WERI-Rb-1 (cell line): Measurements from ENCODE around the gene FAM217B.
A peak's percentile ranks its signal among the peaks of the same experiment; 100 is the strongest.

ENCODE experiments used
- DNase-seq: peaks from one replicate; pipeline ENCODE4 v3.0.0-alpha.2; 2020
- H3K27ac ChIP-seq: fragments of 250-450 bp; sonication (Bioruptor Pico); 2 replicates; pipeline ENCODE4 v1.5.1; 2020; ENCODE audit warnings: mild to moderate bottlenecking, moderate library complexity
- H3K27me3 ChIP-seq: fragments of 250-450 bp; sonication (Bioruptor Pico); 2 replicates; pipeline ENCODE4 v1.5.1; 2021; ENCODE audit warnings: mild to moderate bottlenecking, low read depth, moderate library complexity; ENCODE audit not compliant: insufficient read depth, severe bottlenecking
- H3K36me3 ChIP-seq: fragments of 250-450 bp; sonication (Bioruptor Pico); 2 replicates; pipeline ENCODE4 v1.5.1; 2020; ENCODE audit warnings: mild to moderate bottlenecking, moderate library complexity
- H3K4me3 ChIP-seq: 2 replicates; pipeline ENCODE4 v1.5.1; 2011; ENCODE audit warnings: low read depth, mild to moderate bottlenecking, control low read depth, low read length
- H3K9me3 ChIP-seq: fragments of 250-450 bp; sonication (Bioruptor Pico); 2 replicates; pipeline ENCODE4 v1.5.1; 2021; ENCODE audit warnings: mild to moderate bottlenecking, moderate library complexity; ENCODE audit not compliant: severe bottlenecking
- CTCF ChIP-seq: IDR thresholded peaks from 2 replicates; pipeline ENCODE4 v1.5.1; 2011; ENCODE audit warnings: low read depth, mild to moderate bottlenecking, control low read depth, inconsistent platforms, low read length

The FAM217B gene

GRCh38 chr20:59940129-59940955 lies at the start of gene FAM217B, which contains the start of gene PPP1R3D:
Gene FAM217B (plus strand): TSS chr20:59940389. CDS start chr20:59943944, 3,555 bp downstream.
Gene PPP1R3D (minus strand): TSS chr20:59940305. CDS start chr20:59939931, 374 bp downstream.
- Histone ChIP-seq H3K4me3 (peak within 1 kb of the TSS; percentile 85), H3K27me3 (no peaks in the 10 kb centered on the region), H3K27ac (peak within 1 kb of the TSS; percentile 93), H3K9me3 (no peaks in the 10 kb centered on the region), H3K36me3 (peaks cover 21% of the 10 kb centered on the region)
- no peak for TF ChIP-seq CTCF
- peak; percentile 95 for DNase-seq

GRCh38 chr20:59891581-59891980 lies 48.6 kb upstream of the FAM217B start:
- no peak for TF ChIP-seq CTCF
- DNase-seq = no peak

GRCh38 chr20:59895908-59896307 lies 44.3 kb upstream of the FAM217B start:
- no peaks in the 10 kb centered on the region for H3K36me3 ChIP-seq
- DNase-seq = no peak
- H3K4me3 ChIP-seq = no peak overlapping the region
- no peak for TF ChIP-seq CTCF
- no peaks in the 10 kb centered on the region for H3K9me3 ChIP-seq
- H3K27ac ChIP-seq = no peak overlapping the region
- H3K27me3 ChIP-seq = peaks cover 15% of the 10 kb centered on the region

More at GRCh38 chr20:59891581-59891980, 48.6 kb upstream of the FAM217B start:
- Histone ChIP-seq H3K27ac (no peak overlapping the region), H3K4me3 (no peak overlapping the region), H3K27me3 (peaks cover 11% of the 10 kb centered on the region), H3K9me3 (no peaks in the 10 kb centered on the region), H3K36me3 (no peaks in the 10 kb centered on the region)

- H3K4me3 ChIP-seq = no peak overlapping the region
- H3K27me3 ChIP-seq = peaks cover 22% of the 10 kb centered on the region
- no peaks in the 10 kb centered on the region for H3K36me3 ChIP-seq
- no peak for DNase-seq
- H3K27ac ChIP-seq = no peak overlapping the region
- no peaks in the 10 kb centered on the region for H3K9me3 ChIP-seq
- no peak for TF ChIP-seq CTCF
These were observed 37.7 kb upstream of the FAM217B start for GRCh38 chr20:59902470-59902869.

- Histone ChIP-seq H3K4me3 (no peak overlapping the region), H3K36me3 (no peaks in the 10 kb centered on the region), H3K9me3 (no peaks in the 10 kb centered on the region), H3K27ac (no peak overlapping the region), H3K27me3 (peaks cover 34% of the 10 kb centered on the region)
- DNase-seq = no peak
- no peak for TF ChIP-seq CTCF
These were observed 36.6 kb upstream of the FAM217B start for GRCh38 chr20:59903621-59904020.
